GM12875 (cell line): ENCODE results near the gene GPR183.

ENCODE experiments used
- H3K4me3 ChIP-seq: one replicate; pipeline ENCODE4 v1.5.1; 2011; ENCODE audit warnings: low read depth, low read length, control low read depth
- CTCF ChIP-seq: IDR thresholded peaks from 2 replicates; pipeline ENCODE4 v1.5.1; 2011; ENCODE audit warnings: low read depth, mild to moderate bottlenecking, control low read depth, inconsistent platforms, low read length, moderate library complexity, borderline replicate concordance; ENCODE audit not compliant: insufficient read depth

Gene GPR183

GRCh38 chr13:99339736-99340397 lies 32.7 kb upstream of the GPR183 start:
- H3K4me3 ChIP-seq, result no peak overlapping the region
- TF ChIP-seq CTCF, result no peak

GRCh38 chr13:99339230-99339721 lies 32.1 kb upstream of the GPR183 start:
- TF ChIP-seq CTCF, result no peak
- H3K4me3 ChIP-seq, result no peak overlapping the region

GRCh38 chr13:99335603-99336002 lies 28.4 kb upstream of the GPR183 start:
- H3K4me3 ChIP-seq, result no peak overlapping the region
- TF ChIP-seq CTCF, result no peak

GRCh38 chr13:99335087-99335486 lies 27.9 kb upstream of the GPR183 start:
- TF ChIP-seq CTCF, result no peak
- no peak overlapping the region for H3K4me3 ChIP-seq

- TF ChIP-seq CTCF, result no peak
- no peak overlapping the region for H3K4me3 ChIP-seq
Measured at GRCh38 chr13:99334221-99334620, 27.0 kb upstream of the GPR183 start.

- TF ChIP-seq CTCF, result no peak
- H3K4me3 ChIP-seq, result no peak overlapping the region
Measured at GRCh38 chr13:99332456-99332855, 25.3 kb upstream of the GPR183 start.

GRCh38 chr13:99331881-99332293 lies 24.7 kb upstream of the GPR183 start:
- no peak for TF ChIP-seq CTCF
- H3K4me3 ChIP-seq, result no peak overlapping the region
